ENCODE results near the gene RPH3AL.
"Not testable (repeated sequence)": the region's sequence is repeated elsewhere in the genome, so short reads cannot be mapped to it uniquely, and the experiment has no call there.

RPH3AL gene

GRCh38 chr17:205148-205669 is 147.4 kb downstream of the RPH3AL start:
- DNase-seq (ENCODE audit: low read depth in 1 of 2, low spot score in 1 of 2), result no peak

- DNase-seq (ENCODE audit: low read depth in 1 of 2, low spot score in 1 of 2), result no peak
Measured at GRCh38 chr17:204427-205147, 148.0 kb downstream of the RPH3AL start.

DNA sequence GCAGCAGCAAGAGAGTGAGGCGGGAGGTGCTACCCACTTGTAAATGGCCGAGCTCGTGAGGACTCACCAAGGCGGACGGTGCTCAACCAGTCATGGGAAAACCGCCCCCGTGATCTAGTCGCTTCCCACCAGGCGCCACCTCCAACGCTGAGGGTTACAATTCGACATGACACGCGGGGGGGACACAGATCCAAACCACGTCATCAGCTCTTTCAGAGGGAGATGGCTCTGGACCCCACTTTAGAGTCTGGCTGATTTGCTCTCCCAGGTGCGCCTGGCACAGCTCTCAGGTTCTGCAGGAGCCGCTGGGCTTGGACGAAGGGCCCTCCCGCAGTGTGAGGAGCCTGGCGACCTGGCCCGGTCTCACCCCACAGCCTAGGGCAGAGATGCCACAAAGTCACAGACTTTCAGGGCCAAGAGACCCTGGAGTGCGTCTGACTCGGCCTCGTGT is 150.1 kb downstream of the RPH3AL start:
- DNase-seq (ENCODE audit: low read depth in 1 of 2, low spot score in 1 of 2), result no peak

DNA sequence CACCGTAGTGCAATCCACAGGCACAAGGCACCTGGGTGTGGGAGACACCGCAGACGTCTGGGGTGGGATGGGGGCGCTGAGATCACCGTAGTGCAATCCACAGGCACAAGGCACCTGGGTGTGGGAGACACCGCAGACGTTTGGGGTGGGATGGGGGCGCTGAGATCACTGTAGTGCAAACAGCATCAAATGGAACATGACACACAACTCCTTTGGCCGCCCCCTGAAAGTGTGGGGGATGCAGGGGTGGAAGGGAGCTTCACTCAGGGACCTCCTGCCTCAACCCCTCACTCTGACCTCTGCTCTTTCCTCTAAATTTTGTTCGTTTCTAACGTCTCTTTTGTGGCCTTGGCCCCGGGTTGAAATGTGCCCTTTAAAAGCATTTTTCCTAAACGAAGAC is 150.9 kb downstream of the RPH3AL start:
- not testable (repeated sequence) for DNase-seq (ENCODE audit: low read depth in 1 of 2, low spot score in 1 of 2)

- not testable (repeated sequence) for DNase-seq (ENCODE audit: low read depth in 1 of 2, low spot score in 1 of 2)
Measured at GRCh38 chr17:201257-201656, 151.3 kb downstream of the RPH3AL start.

- DNase-seq (ENCODE audit: low read depth in 1 of 2, low spot score in 1 of 2), result no peak
Measured at GRCh38 chr17:200586-200985, 152.0 kb downstream of the RPH3AL start.

- DNase-seq (ENCODE audit: low read depth in 1 of 2, low spot score in 1 of 2), result no peak
Measured at GRCh38 chr17:199806-200545, 152.6 kb downstream of the RPH3AL start.

DNA sequence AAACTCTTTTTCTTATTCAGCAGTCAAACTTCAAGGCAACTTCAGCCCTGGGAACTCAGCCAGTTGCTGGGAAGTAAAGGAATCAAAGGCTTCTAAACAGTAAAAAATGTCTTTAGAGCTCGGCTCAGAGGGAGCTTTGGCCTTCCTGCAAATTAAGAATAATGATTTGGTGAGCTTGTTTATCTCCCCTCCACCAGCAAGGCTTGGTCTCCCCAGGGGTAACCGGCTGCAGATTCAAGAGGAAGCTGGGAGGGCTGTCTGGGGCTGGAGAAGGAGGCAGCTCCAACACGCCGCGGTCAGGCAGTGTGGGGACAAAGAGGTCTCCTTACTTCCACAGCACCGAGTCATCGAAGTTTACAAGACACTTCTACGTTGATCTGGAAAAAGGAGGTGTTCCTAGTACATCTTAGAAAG is 153.4 kb downstream of the RPH3AL start:
- DNase-seq (ENCODE audit: low read depth in 1 of 2, low spot score in 1 of 2), result no peak

GRCh38 chr17:198225-198624 is 154.4 kb downstream of the RPH3AL start:
- DNase-seq (ENCODE audit: low read depth in 1 of 2, low spot score in 1 of 2), result not testable (repeated sequence)

DNA sequence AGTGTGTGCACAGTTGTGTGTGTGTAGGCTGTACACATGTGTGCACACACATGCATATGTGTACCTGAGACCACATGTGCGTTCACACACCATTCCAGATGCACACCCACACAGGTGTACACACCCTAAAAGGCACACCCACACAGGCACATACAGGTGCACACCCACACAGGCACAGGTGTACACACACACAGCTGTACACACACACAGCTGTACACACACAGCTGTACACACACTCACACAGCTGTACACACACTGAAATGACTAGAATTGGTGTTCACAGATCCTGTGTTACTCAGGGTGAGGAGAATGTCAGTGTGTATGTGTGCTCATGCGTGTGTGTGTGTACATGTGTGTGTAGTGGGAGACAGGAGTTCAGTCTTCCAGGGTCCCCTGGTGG is 155.3 kb downstream of the RPH3AL start:
- no peak for DNase-seq (ENCODE audit: low read depth in 1 of 2, low spot score in 1 of 2)

- no peak for DNase-seq (ENCODE audit: low read depth in 1 of 2, low spot score in 1 of 2)
Measured at GRCh38 chr17:194828-195602, 157.6 kb downstream of the RPH3AL start.

DNA sequence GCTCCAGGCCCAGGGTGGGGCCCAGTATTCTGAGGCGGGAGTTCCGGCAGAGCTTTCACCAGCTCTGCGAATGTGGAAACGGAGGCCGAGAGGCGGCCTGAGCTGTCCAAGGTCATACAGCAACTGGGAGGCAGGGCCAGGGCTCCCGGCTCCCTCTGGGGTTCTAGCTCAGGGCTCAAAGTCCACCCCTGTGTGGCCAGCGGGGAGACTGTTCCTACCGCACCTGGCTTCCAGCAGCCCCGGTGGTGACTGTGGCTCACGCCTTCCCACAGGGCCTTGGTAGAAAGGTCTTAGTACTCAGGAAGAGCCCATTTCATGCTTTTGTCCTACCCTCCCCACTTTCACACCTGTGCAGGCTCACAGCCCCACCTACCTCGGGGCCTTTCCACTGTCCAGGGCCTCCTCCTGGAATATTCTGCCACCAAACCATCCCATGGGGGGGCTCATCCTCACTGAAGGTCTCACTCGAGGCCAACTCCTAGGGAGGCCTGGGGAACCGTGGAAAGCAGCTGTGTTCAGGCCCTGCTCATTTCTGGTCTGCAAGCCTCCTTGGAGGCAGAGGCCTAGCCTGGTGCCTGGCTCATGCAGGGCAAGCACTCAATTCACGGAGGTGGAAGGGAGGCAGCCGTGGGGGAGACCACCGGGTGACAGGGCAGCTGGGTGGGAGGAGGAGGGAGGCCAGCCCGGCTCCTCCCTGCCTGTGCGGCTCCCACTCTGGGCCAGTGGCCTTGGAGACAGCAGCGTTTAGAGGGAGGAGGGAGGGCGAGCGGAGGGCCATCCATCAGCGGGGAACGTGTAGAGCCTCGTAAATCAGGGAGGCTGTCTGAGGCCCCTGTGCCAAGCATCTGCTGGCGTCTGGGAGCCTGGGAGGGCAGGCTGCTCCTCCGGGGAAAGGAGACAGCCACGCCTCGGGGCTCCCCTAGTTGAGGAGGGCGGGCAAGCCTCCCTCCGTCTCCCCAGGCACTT is 158.5 kb downstream of the RPH3AL start:
- DNase-seq (ENCODE audit: low read depth in 1 of 2, low spot score in 1 of 2), result no peak

GRCh38 chr17:193426-193810 is 159.2 kb downstream of the RPH3AL start:
- DNase-seq (ENCODE audit: low read depth in 1 of 2, low spot score in 1 of 2), result no peak

DNA sequence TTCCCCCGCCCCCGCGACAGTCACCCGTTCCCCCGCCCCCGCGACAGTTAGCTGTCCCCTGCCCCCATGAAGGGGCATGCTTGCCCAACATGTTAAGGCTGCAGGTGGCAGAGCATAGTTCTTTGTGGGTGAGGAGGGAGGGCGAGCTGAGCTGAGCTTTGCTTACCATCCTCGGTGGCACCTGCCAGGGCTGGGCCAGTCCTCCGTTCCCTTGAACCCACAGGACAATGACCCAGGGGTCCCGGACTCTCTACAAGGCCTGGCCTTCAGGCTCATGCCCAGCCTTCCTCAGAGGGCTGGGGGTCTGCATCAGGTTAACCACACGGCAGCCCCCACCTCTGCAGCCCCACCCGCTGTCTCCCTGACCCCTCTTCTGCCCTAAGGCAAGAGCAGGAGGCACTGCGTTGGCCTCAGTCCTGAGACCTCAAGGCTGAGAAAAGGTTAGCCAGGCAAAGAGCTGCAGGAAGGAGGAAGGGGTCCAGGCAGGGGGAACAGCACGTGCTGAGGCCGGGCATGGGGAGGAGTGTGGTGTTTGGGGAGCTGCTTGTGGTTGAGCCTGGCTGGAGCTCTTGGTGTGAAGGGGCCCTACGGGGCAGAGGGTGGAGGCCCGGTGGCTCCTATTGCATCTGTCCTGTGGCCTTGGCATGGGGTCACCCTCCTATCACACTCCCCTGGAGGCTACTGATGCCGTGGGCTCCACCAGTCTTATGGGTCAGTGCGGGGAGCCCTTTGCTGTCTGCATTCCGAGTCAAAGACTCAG is 159.8 kb downstream of the RPH3AL start:
- DNase-seq (ENCODE audit: low read depth in 1 of 2, low spot score in 1 of 2), result no peak

- no peak for DNase-seq (ENCODE audit: low read depth in 1 of 2, low spot score in 1 of 2)
Measured at GRCh38 chr17:189444-189843, 163.2 kb downstream of the RPH3AL start.

DNA sequence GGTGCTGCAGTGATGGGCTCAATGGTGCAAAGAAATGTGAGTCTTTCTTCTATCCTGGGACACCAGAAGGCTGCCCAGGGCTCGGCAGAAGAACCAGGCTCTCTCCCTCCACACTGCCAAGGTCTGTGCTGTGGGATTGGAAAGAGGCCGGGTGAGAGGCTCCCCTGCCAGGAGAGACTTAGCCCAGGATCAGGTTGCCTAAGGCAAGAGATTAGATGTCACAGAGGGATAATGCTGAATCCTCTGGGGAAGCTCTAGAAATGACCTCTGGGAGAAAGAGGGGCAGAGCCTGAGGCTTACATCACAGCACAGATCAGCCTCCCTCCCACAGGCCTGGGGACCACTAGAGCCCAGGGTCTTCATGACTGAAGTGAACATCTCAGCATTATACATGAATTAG is 165.5 kb downstream of the RPH3AL start:
- DNase-seq (ENCODE audit: low read depth in 1 of 2, low spot score in 1 of 2), result no peak

DNA sequence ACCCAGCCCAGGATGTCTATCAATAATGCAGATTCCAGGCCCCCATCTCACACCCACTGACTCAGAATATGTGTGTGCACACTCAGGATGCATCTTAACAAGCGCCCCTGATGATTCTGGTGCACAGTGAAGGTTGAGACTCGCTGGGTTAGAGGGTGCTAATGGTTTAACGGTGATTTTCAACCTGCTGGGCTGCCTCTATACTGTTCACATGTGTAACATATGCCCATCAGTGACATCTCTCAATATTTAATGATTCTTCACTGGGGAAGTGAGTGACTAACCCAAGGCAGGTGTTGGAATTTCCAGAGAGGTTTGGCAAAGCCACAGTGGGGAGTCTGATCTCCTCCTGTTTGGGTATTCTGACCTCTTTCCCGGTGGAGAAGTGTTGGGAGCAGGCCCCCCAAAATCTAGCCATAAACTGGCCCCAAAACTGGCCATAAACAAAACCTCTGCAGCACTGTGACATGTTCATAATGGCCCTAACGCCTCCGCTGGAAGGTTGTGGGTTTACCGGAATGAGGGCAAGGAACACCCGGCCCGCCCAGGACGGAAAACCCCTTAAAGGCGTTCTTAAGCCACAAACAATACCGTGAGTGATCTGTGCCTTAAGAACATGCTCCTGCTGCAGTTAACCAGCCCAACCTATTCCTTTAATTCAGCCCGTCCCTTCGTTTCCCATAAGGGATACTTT is 167.0 kb downstream of the RPH3AL start:
- DNase-seq (ENCODE audit: low read depth in 1 of 2, low spot score in 1 of 2), result peak in 1 of 2 donors; percentile 6

GRCh38 chr17:183021-183420 is 169.6 kb downstream of the RPH3AL start:
- no peak for DNase-seq (ENCODE audit: low read depth in 1 of 2, low spot score in 1 of 2)

All from stimulated activated CD4-positive, alpha-beta T cell treated with anti-CD3 and anti-CD28 coated beads, Interleukin-15, amount 100 ng/mL, for 1 hour (primary cell).